Globus pallidus (tissue), 1 donor: Measurements from ENCODE around the gene MDM1.

Source experiments
- DNase-seq: peaks from one replicate; pipeline ENCODE4 v3.0.0-alpha.2; 2015; ENCODE audit warnings: low spot score

Gene MDM1

DNA sequence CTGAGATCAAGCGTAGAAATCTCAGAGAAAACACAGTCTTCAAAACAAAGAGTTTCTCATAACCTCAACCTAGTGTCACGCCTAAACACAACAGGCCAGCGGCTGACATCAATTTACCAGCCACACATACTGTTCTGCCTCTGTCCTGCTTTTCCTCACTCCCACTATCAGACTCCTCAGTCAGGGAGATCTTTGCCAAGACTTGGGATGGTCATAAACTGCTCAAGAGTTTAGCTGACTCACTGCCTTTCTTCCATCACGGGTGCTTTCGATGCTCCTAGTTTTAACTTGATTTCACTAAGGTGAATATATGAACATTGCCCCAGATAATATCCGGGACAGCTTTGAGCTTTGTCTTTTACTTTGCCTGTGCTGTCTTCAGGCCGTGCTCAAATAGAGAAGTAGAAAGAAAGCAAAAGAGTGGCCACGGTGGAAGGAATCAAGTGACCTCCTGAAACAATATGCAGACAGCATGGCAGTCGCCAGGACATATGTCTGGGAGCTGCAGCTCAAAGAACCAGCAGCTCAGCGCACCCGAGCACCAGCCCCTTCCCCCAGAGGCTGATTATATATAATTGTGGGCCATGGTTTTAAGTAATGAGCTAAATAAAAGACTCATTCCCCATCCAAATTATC is 12.1 kb downstream of the MDM1 start:
- no peak for DNase-seq

DNA sequence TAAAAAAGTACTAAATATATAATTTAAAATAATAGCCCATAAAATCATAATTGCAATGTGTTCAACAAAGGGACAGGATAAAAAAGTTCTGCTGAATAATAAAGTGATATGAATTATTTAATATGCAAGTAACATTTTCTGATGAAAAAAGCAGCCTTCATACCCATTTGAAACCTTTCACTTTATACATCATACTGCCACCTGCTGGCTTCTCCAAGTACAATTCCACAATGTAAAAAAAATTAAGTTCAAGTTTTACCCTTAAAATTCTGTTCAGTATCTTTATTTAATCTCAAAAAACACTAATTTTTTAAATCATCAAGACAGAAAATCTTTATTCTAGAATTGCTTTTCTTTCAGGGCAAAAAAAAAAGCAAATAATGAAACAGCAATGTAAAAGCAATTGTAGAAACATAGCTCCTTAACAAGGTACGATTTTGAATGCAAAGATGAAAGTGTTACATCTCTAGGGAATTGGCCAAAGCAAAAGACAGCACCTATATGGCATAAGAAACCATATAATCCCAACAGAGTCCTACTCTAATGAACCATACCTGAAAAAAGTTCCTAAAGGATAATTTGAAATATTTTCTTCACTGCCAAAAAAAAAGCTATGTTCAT is 15.0 kb downstream of the MDM1 start:
- no peak for DNase-seq

DNA sequence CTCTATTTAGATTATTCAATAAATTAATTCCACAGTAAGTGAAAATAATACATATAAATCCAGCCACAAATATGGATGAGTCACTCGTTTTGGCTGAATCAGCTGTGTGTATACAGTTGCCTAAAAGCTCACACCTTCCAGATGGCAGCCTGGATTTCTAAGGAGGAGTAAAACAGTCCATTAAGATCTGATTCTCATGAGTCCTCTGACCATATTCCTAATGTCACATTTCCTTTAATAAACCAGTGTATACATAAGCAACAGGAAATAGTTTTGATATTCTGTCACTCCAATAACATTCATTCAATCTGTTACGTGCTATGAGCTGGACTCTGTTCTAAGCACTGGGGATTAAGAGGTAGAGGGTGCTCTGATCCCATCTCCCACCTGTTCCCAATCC is 21.8 kb downstream of the MDM1 start:
- DNase-seq: no peak

DNA sequence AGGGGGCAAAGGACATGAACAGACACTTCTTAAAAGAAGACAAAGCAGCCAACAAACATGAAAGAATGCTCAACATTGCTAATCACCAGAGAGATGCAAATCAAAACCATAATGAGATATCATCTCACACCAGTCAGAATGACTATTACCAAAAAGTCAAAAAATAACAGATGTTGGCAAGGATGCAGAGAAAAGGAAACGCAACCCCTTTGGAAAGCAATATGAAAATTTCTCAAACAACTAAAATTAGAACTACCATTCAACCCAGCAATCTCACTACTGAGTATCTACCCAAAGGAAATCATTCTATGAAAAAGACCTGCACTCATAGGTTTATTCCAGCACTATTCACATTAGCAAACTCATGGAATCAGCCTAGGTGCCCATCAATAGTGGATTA is 25.6 kb downstream of the MDM1 start:
- DNase-seq: no peak

DNA sequence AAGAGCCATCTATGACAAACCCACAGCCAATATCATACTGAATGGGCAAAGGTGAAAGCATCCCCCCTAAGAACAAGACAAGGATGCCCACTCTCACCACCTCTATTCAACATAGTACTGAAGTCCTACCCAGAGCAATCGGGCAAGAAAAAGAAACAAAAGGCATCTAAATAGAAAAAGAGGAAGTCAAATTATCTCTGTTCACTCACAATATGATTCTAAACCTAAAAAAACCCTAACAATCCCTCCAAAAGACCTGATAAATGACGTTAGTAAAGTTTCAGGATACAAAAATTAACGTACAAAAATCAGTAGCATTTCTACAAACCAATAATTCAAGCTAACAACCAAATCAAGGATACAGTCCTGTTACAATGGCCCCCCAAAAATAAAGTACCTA is 26.9 kb downstream of the MDM1 start:
- no peak for DNase-seq

DNA sequence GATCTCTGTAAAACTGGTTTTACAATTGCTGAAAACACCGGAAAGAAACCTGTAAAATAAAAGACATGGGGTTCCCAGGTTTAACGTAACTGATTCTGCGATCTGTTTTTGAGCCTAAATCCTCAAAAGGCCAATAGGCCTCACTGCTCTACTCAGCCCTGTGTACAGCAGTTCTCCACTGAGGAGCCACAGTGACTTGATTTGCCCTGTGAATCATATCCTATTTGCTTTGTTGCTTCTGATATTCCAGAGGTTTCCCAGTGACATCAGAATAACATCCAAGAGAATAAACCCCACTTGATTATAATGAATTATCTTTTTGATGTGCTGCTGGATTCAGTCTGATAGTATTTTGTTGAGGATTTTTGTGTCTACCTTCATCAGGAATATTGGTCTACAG is 27.5 kb downstream of the MDM1 start:
- DNase-seq: no peak

DNA sequence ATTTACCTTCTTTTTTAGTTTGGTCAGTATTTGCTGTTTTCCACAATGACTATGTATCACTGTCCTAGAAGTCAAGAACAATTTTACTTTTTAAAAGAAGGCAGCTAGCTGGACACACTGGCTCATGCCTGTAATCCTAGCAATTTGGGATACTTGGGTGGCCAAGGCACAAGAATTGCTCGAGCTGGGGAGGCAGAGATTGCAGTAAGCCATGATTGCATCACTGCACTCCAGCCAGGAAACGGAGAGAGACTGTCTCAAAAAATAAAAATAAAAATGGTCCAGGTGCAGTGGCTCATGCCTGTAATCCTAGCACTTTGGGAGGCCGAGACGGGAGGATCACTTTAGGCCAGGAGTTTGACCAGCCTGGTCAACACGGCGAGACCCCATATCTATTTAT is 28.3 kb downstream of the MDM1 start:
- no peak for DNase-seq

DNA sequence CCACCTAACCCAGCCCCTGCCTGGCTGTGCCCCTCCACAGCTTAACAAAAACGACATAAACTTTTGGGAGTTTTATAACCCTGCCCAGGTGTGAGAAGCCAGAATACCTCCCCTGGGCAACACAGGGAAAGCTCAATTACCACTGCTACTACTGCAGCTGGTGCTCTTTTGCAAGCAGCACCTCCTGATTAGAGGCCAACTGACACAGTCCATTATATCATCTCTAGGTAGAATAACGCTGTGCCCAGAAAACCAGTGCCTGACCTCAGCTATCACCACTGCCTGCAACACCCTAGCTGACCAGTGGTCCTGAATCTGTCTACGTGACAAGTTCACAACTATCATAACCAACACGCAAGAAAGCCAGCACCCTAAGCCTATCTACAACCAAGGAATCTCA is 34.2 kb downstream of the MDM1 start:
- DNase-seq: no peak

DNA sequence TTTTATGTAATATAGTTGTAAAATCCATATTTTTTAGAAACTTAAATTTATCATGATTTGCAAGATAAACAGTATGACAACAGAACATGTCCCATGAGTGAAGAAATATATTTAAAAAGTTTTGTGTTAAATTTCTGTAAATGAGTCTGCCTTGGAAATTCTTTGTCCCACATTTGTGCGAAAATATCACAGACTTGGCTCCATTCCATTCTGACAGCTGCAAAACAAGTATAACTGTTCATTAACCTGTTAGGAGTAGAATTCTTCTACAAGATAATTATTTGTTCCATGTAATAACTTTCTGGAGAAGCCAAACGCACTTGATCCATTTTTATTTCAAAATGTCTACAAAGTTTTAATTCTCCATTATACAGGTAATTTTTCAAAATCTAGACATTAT is 37.9 kb downstream of the MDM1 start:
- DNase-seq: no peak

DNA sequence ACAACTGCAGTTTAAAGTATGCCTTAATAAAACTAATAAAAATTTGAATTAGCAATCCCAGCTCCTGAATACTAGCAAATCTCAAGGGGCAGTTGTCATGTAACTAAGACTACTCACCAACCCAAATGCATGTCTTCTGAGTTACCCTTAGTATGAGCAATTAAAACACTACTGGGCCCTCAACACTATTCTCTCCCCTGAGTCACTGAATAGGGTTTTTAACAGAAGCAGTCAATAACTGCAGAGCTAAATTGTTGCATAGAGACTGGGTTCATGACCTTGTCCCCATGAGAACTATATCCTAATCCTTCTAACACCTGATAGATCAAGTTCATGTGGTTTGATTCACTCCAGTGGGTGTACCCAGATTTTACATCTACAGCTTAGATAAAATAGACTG is 38.8 kb downstream of the MDM1 start:
- DNase-seq: no peak

DNA sequence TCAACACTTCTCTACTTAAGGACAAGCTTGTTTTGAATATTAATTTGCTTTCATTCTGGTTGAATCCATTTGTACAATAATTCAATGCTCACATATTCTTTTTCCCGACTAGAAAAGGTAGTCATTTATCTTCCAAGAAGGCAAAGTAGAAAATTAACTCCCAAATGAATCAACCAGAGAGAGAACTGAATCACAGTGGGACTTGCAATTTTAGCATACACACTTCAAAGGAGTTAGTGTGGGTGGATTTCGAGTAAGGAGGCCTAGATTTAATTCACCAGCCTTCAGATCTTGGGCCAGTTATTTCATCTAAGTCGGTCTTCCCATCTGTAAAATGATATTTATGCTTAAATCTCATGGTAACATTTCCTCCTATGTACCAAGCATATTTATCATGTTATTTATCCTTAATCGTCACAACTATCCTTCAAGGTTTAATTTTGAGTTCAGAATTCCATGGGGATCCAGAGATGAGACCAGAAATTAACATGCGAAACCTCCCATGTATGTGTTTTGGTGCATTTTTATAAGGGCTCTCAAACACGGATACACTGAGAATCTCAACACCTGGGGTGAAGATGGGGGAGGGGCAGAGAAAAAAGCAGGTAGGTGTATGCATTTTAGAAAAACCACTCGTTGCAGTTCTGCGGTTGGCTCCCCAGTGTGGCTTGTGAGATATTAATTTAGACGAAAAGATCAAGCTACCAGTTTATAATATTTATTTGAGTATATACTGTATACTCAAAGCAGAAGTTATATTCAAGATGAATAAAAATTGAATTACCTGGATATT is 39.8 kb downstream of the MDM1 start:
- DNase-seq: no peak

DNA sequence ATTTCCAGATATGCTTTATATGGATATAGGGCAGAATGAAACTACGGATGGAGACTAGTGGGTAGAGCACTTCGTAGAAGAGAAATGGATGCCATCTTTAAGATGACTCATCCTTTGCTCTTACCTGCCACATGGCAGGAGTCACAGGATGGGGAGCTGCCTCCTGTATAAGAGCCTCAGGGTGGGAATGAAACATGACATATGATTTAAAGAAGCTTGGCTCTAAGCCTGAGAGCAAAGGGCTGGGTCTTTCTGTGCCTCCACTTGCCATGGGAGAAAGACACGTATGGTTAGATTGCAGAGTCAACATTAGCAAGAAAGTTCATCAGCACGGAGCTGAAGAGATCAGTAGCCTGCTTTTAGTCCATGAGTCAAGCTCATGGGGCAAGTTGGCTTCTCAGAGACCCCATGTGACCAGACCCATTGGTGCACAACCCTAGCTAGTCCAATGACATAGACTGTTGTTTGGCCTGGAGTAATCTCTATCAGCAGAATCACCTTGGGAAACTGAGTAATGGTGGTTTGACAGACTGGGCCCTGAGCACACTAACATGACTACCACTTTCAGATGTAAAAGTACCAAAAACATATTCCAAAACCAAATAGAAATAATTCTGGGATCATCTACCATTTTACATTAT is 40.6 kb downstream of the MDM1 start:
- no peak for DNase-seq

DNA sequence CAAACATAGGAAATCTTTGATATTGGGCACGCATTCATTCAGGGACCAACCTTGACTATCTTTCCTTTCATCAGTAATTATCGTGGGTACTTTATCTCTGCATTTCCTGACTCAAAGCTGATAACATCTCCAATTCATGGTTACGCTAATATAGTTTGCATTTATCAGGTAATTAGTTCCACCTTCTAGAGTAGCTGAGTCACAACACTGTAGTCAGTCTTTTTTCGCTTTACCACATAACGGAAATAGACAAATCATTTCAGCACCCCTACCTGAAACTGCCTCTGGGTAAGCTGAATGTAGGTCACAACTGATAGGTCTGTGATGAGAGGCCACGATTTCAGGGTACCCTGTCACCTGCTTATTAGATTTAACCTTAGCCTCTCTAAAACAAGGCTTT is 42.0 kb downstream of the MDM1 start:
- no peak for DNase-seq

DNA sequence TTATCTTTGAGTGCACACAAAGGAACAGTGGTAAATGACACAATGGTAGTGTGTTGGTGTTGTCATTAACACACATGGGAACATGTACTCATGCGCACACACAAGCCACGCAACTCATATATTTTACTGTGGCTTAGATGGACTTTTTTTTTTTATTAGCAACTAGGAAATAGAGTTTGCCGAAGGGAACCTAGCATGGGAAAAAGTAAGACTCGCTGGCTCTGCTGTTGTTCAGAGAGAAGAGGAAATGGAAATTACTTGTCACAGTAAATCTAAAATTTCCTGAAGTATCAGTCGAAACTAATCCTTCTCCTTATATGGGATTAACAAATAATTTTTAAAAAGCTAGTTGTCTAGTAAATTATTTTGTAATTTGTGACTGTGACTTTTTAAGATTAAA is 45.1 kb downstream of the MDM1 start:
- no peak for DNase-seq

DNA sequence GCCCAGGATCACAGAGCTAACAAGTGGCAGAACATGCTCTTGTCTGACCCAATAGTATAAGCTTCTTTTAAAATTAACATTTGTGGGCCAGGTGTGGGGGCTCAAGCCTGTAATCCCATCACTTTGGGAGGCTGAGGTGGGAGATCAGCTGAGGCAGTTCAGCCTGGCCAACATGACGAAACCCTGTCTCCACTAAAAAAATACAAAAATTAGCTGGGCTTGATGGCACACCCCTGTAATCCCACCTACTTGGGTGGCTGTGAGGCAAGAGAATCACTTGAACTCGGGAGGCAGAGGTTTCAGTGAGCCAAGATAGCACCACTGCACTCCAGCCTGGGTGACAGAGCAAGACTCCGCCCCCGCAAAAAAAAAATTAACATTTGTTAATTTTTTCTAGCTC is 45.8 kb downstream of the MDM1 start:
- DNase-seq: no peak

DNA sequence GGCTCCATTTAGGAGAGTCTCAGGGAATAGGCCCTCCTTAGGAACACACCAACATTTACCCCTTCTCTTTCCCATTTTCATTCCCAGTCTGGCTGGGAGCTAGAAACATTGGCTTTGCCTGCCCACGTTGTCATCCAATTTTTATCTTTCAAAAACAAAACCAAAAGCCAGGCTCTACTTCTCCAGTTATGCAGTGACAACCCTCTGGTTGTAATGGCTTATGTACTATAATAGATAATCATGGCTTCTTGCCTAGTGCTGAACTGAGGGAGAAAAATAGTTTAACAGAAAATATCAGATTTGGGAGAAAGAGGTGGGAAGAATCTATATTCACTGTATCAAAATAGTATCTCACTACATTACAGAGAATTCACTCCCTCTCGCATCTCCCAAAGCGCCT is 46.6 kb downstream of the MDM1 start:
- DNase-seq: no peak

DNA sequence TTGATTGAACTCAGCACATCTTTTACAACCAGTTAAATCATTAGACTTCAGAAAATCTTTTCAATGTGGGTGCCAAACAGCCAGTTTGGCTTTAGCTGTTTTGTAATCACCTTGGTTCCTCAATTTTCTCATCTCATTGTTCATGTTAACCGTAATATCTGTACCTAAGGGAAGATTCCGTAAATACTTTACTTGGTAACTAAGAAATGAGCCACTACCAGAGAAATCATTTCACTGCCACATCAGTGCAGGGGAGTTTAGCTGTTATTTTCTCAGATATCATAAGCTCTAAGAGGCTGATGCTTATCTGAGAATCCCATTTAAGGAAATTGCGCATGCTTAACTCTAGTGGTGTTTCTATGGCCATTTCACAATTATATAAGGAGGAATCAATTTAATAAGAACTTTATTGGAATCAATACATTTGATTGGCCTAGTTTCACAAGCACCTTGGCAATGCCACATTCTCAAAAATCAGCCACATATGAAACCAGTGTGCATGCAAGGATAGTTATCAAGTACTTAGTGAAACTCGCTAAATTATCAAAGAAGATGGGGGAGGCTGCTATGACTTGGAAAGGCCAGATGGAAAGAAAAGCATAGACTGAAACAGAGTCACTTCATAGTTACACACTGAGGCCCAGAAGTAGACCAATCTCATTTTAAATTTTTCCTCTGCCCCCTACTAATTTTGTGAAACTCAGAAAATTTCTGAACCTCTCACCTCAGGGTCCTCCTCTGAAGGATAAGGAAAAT is 50.7 kb downstream of the MDM1 start:
- no peak for DNase-seq

DNA sequence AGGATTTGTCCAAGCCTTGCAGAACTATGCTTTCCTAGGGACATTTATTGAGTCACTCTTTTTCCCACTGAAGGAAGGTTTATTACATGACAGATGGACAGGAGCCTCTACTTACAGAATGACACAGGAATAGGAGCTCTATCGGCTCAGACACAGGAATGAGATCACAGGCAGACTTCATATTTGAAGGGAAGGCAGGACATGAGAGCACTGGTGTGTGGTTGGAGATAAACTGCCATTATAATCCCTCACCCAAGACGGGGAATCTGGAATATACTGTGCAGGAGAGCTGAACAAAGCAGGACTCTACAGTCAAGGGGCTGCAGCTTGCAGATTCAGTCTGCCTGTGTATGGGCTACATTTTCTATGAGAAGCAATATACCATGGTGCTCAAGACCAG is 51.9 kb downstream of the MDM1 start:
- DNase-seq: no peak

DNA sequence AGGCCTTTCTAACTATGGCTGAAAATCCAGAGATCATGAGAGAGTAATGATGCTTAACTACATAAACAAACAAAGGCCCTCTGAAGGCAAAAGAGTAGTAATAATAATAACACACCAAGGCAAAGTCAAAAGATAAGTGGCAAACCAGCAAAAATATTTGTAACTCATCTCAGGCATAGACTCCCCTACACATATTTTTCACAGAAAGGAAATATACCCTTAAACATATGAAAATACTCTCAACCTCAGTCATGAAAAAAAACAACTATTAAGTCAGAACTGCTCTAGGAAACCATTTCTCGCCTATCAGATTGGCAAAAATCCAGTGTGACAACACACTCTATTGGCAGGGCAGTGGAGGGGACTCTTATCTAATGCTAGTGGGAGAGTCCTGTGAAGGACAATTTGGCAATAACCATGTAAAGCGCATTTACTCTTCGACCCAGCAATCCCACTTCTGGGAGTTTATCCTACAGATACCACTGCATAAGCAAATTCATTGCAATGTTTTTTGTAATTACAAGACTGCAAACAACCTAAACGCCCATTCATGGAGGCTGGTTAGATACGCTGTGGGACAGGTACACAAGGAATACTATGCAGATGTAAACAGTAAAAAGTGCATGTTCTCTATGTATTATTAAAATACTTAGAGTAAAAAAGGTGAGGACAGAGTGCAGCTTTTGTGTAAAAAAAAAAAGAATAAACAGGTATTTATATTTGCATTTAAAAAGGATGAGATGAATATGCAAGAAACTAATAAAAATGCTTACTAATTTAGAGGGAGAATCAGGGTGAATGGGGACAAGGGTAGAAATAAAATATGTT is 52.7 kb downstream of the MDM1 start:
- no peak for DNase-seq

DNA sequence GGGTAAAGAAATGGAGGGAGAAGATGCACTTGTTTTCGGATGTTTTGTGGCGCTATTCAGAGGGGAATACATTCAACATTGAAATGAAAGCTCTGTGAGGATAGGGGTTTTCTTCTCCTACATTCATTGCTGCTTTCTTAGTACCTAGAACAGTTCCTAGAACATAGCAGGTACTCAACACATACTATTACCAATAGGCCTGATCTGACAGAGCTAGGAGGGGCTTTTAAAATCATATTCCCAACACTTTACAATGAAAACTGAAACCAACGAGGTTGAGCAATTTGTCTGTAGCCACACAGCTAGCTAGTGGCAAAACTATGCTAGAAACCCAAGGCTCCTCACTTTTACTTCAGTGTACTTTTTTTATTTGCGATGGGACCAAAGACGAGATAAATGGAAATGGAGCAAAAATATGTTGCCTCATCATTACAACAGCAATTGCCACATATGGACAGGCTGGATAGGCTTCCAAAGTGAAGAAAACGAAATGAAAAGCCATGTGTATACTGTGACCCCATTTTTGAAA is 55.7 kb downstream of the MDM1 start:
- DNase-seq: no peak

DNA sequence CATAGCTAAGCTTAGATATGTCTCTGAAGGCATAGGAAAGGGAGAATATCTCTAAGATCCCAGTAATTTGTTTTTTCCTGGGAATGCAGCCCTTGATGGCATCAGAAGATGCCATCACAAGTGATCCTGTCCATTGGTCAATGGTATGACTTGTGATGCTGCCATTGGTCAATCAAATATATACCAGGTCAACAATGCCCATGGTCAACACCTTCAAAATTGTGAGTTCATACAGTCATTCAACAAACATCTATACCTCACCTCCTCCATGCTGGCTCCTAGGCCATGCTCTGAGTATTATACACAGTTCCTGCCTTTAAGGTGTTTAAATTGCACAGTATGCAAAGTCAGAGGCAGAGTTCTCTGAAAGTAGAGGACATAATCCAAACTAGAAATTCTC is 59.4 kb downstream of the MDM1 start:
- DNase-seq: no peak
